Caki2 (cell line): ENCODE data around the gene IDUA. TPM values are rescaled to one million over a fixed set of nuclear protein-coding genes. Genes with fewer than 3 reads are reported as not detected.
"Not testable (repeated sequence)": the region's sequence is repeated elsewhere in the genome, so short reads cannot be mapped to it uniquely, and the experiment has no call there.

Experiments used
- DNase-seq: peaks from one replicate; pipeline ENCODE4 v3.0.0-alpha.2; 2015; ENCODE audit warnings: low read depth
- in situ Hi-C: cut with HindIII; loops from 2 replicates; pipeline ENCODE4 v1.10.0; 2016; ENCODE audit warnings: low sequenced_read_pairs, low pct_unique_long_range_greater_than_20kb, mixed read lengths
- total RNA-seq: library from RNA; depleted of rRNA; stranded (reverse); fragments of >200 nt; shearing (Covaris generic); gene quantifications from 2 replicates; pipeline ENCODE4 v1.2.3, GENCODE V29; 2014; ENCODE audit warnings: low replicate concordance

The IDUA gene
- total RNA-seq, 1 experiment from 2014 or later = 6.7 TPM

DNA sequence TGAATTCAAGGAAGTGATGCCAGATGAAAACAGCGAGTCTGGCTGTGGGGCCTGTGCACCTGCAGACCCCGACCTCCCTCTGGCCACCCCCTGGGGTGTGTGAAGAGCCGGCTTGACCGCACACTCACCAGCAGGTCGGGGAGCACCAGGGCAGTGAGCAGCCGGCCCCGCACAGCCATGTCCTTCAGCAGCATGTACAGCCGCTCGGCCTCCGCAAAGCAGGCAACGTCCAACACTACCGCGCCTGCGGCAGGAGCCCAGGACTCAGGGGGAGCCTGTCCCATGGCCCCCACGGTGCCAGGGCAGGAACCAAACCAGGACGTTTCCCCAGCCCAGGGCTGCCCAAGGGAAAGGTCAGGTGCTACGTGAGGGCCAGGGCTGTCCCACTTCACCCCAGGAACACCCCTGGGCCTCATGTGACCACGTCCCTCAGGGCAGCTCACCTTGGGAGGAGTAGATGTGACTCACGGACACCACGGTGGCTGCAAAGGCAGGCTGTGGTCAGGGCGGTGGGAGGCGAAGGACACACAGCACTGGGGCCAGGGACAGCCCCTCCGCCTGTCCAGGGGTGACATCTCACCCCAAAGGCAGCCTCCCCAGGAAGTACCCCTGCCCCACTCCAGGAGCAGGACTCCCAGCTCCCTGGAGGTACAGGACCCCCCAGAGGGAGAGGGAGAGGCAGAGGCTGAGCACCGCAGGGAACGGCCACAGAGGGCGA, 21.6 kb upstream of the IDUA start:
- in situ Hi-C loops = no loop called here

DNA sequence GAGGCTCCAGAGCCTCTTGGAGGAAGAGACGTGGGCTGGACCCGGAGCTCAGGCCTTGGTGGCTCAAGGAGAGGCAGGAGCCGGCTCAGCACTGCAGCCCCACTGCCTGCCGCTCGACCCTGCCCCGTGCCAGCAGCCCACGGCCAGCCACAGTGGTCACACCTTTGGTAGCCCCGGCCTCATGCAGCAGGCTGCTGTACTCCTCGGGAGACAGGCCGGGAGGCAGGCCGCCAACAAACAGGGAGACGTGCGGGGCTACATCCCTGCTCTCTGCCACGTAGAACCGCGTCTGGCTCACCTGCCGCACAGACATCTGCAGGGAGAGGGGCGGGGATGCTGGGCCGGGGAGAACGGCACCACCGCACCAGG, 21.1 kb upstream of the IDUA start:
- no peak for DNase-seq
- in situ Hi-C loops = no loop called here

More for the DNA sequence above, 21.6 kb upstream of the IDUA start:
- DNase-seq = no peak

DNA sequence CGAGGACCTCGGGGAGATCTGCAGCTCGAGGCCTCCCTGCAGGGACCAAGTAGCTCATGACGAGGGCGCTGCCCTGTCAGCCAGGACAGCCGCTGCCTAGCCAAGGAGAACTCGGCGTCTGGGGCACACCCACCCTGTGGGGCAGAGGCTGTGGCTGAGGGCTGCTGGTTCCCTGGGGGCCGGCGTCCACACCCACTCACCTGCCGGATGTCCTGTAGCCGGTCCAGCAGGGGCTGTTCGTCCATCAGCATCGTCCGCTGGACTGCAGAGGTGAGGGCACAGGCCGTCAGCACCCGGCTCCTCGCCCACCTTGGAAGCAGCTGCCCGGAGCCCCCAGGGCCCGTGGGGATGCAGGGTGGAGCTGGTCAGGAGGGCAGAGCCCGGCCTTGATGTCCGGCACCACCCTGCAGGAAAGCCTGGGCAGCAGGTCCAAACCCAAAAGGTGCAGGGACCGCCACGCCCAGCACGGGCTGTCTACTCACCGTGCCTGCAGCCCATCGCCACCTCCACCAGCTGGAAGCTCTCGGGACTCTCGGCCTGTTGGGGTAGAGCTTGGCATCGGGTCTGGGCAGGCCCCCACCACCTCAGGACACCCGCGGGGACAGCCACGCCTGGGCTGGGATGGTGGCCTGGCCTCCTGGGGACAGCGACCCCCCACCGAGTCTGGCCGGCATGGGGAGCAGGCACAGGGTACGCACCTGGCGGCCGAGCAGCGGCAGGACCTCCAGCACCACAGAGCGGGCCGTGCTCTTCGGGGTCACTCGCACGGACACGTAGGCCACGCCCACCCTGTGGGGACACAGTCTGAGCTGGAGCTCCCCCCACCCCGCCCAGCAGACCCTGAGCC, 20.4 kb upstream of the IDUA start:
- no peak for DNase-seq
- in situ Hi-C loops = no loop called here

DNA sequence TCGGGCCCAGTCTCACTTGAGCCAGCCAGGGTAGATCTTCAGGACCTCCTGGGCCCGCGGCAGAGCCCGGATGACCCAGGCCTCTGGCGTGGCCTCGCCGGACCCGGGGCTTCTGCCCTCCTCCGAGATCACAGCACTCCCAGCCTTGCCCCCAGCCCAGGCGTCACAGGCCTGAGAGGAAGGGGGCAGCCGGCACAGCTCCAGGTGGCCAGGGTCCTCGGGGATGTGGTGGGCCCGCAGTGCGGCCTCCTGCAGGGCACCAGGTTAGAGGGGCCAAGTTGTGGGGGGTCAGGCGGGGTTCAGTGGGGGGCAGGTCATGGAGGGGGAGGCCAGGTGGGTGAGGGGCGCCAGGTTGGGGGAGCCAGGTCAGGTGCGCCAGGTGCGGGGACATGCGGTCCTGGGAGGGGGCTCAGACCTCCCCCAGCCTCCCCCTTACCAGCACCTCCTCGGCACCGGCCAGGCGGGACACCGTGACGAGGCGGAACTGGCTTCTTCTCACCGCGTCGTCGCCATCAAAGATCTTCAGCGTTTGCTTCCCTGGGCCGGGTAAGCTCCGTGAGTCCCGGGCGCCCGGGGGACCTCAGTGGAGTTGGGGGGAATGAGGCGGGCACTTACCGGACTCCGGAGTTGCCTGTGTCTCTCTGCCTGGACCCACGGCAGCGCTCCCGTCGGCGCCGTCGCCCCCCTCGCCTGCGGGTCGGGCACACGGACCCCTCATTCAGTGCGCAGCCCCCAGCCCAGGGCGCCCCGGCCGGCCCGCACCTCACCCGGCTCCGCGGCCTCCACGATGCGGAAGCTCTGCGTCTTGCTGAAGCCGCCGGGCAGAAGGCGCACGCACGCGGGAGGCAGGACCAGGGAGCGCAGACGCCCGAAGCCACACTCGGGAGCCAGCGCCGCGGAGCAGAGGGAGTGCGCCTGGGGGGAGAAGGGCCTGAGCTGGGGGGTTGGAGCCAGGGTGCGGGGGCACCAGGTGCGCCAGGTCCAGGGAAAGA, 19.4 kb upstream of the IDUA start:
- DNase-seq = no peak
- in situ Hi-C loops = no loop called here

DNA sequence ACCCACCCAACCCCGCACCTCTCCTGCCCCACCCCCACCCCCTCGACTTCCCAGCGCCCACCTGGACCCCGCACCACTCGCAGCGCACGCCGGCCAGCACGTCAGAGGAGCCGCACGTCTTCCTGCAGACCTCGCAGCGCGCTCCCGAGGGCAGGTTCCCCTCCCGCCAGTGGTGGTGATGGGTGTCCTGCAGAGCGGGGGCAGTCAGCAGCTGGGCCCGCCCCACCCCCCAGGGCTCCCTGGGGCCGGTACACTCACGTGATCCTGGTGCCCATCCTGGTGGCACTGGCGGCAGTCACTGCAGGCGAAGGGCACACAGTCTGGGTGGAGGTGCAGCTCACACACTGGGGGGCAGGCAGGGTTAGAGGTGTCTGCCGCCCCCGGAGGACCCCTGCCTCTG, 18.6 kb upstream of the IDUA start:
- in situ Hi-C loops = no loop called here
- no peak for DNase-seq

DNA sequence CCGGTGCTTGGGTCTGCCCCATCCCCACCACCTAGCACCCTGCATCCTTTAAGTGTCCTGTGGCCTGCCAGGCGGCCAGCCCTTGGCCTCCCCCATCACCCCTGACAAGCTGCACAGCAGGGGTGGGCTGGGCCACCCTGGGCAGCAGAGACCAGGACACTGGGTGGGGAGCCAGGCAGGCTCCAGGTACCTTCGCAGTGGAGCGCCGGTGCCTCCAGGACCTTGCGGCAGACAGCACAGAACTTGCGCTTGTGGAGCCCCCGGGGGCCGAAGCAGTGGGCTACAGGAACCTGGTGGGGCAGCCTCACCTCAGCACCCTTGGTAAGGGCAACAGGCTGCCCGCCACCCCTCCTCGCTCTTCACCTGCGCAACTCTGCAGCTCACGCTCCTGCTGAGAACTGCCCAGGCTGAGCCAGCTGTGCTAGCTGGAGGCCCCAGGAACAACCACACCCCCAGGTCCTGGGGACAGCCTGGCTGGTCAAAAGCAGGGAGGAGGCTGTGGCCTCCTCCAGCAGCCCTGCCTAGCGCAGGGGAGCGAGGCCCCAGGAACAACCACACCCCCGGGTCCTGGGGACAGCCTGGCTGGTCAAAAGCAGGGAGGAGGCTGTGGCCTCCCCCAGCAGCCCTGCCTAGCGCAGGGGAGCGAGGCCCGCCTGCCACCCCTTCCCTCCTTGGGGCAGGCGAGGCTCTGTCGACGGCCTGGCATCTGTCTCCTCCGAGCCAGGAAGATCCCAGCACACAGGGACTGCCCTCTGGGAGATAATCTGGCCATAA, 18.0 kb upstream of the IDUA start:
- DNase-seq = no peak
- in situ Hi-C loops = no loop called here

DNA sequence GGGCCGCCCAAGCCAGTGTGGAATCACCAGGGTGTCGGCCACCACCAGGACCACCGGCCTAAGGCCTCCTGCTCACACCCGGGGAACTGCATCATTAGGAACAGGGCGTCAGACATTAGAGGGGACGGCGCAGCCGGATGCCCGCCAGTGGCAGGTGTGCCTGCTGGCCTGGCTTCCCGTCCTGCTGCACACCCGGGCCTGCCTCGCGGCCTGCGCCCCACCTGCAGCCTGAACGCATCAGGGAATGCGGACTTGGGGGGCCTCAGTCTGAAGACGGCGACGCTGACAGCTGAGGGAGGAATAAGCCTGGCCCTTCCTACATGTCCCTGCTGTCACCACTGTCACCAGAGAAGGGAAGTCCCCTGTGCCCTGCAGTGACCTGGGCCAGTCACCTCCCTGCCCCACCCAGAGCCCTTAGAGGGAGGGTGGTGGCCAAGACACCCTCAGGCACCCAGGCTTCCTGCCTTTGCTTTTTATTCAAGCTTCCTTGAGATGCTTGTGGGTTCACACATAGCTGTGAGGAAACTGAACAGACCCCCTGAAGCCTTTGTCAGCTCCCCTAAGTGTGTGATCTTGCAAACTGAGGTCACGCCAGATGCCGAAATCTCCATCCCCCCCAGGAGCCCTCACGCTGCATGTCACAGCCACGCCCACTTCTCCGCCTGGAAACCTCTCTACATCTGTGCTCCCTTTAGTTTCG, 16.6 kb upstream of the IDUA start:
- in situ Hi-C loops = no loop called here
- no peak for DNase-seq

DNA sequence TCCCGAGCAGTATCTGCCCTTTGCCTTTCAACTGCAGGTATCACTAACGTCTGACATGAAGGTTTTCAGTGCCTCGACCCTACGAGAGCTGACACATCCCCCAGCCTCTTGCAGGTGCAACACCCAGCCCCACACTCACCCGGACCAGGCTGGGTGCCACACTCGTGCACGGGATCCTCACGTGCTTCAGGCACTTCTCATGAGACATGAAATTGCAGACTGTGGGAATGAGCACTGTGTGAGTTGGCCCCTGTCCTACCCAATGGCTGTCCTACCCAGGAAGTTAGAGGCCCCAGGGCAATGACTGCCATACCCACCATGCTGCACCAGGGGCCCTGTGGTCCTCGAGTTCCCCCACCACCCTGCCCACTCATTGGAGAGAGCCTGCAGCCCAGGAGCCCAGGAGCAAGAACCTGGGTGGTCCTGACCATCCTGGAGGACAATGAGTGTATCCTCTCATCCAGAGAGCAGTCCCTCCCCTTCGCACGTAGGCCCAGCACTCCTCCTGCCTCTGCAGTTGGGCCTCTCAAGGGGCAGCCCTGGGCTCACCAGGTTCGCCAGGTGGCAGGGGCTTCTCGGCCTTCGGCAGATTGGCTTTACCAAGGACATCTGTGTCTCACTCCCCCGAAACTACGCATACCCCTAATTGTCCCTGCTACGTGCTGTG, 15.9 kb upstream of the IDUA start:
- in situ Hi-C loops = no loop called here
- no peak for DNase-seq

DNA sequence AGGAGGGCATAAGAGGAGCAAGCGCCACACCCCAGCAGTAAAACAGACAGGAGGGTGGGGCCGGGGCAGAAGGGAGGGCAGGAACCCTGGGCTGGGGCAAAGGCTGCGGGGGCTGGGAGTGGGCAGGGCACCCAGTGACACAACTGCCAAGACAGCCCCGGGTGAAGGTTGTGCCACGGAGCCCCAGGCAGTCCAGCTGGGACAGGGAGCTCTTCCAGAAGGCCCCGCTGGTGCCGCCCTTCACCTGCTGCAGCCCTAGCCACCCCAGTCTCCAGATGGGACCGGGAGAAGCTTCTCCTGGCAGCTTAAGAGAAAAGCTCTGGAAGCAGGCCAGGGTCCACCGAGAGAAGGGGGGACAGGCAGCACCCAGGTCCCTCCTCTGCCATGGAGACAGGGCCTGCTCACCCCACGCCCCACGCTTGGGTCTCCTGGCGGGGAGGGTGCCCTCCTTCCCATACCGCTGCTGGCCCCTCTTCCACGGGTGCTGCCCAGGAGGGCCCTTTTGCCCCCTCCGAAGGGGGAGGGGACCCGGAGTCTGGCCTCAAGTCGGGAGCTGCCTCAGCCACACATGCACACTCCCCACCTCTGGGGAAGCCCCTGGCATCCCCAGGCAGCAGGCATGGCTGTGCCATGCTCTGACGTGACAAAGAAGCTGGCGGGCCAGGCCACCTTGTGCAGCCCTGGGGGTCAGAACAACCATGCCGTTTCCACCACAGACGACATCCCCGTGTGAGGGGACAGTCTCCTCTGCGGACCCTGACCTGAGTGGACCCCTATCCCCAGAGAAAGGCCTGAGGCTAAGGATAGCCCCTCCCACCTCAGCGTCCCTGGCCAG, 15.0 kb upstream of the IDUA start:
- DNase-seq = no peak
- in situ Hi-C loops = no loop called here

DNA sequence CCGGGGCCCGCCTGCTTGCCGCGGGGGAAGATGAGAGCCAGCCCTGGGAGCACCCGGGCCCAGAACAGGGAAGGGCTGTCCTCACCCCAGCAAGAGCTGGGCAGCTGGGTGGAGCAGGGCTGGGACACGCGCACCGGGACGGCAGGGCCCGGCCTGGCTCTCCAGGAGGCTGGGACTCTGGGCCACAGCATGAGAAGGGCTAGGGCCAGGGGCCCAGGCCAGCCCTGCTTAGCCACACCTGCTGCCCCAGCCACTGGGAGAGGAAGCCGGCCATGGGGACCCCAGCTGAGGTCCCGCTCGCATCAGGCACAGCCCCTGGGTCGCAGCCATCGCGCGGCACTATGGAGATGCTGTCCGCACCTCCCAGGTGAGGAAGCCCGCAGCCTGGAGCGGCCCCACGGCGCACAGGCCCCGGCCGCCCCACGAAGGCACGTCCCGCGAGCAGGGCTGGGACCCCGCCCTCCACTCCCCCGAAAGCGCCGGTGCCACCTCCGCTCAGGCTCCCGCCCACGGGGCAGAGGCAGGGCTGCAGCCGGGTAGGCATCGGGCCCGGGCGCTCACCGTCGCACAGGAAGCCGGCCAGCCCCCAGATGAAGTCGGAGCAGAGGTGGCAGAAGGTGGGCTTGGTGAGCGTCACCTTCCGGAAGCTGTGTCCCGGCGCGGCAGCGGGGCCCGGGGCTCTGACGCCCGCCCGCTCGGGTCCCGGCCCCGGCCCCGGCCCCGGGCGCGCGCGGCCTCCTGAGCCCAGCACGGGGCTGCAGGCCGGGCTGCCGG, 14.0 kb upstream of the IDUA start:
- no peak for DNase-seq
- in situ Hi-C loops = no loop called here

DNA sequence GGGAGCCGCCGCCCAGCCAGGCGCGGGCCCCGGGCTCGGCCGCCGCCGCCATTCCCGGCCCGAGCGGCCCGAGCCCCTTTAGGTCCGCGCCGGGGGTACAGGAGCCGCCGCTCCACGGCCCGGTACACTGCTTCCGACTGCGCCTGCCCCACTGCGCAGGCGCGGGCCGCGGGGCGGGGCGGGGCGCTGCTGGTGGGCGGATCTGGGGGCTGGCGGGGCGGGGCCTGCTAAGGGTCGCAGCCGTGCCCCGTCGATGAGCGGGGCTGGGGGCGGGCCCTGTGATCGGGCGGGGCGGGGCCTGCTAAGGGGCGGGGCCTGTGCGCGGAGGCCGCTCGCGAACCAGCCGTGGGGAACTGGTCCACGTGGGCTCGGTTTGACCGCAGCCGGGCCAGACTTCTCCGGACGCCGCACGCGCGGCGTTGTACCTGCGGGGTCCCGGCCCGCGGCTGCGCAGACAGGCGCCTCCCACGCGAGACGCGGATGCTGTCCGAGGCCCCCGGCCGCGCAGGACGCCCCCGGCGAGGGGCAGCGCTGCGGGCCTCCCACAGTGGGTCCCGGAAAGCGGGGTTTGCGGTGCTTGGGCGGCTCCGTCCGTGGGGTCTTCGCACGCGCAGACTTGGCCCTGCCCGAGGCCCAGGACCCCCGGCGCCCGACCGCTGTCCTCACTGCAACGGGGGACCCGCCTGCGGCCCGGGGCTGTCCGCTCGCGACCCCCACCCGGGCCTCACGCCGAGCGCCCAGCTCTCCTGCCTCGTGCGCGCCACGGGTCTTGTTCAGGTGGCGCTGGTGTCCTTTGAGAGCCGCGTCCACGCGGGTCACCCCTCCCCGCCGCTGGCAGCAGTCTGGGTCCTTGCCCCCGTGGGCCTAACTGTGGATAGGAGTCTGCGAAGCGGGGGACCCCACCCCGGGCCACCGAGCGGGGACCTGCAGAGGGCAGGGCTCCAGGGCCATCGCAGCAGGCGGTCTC, 13.1 kb upstream of the IDUA start, which contains the start of gene DGKQ:
TSS of gene DGKQ (minus strand) at position 139 of the 967 bp plus-strand sequence. CDS start at position 52, 87 bp downstream.
- in situ Hi-C loops = no loop called here
- DNase-seq = no peak

DNA sequence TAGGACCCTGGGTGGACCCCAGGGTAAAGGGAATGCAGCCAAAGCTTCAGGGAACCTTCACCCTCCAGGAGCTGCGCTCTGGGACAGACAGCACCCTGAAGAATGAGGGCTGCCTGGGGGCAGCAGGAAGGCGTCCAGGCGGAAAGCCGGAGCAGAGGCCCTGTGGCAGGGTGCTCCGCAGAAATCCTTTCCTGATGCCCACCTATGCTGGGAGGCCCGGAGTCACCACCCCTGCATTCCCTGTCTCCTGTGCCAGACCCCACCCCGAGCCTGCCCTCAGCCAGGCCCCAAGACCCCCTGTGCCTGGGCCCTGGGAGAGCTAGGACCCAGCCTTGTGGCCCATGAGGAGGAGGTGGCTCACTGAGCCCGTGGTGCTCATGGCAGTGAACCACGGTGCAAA, 12.2 kb upstream of the IDUA start:
- DNase-seq = no peak
- in situ Hi-C loops = no loop called here

DNA sequence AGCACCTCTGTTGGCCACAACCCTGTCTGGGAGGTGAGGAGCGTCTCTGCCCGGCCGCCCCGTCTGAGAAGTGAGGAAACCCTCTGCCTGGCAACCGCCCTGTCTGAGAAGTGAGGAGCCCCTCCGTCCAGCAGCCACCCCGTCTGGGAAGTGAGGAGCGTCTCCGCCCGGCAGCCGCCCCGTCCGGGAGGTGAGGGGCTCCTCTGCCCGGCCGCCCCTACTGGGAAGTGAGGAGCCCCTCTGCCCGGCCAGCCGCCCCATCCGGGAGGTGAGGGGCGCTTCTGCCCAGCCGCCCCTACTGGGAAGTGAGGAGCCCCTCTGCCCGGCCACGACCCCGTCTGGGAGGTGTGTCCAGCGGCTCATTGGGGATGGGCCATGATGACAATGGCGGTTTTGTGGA, 10.8 kb upstream of the IDUA start:
- in situ Hi-C loops, DNase-seq: not testable (repeated sequence)

DNA sequence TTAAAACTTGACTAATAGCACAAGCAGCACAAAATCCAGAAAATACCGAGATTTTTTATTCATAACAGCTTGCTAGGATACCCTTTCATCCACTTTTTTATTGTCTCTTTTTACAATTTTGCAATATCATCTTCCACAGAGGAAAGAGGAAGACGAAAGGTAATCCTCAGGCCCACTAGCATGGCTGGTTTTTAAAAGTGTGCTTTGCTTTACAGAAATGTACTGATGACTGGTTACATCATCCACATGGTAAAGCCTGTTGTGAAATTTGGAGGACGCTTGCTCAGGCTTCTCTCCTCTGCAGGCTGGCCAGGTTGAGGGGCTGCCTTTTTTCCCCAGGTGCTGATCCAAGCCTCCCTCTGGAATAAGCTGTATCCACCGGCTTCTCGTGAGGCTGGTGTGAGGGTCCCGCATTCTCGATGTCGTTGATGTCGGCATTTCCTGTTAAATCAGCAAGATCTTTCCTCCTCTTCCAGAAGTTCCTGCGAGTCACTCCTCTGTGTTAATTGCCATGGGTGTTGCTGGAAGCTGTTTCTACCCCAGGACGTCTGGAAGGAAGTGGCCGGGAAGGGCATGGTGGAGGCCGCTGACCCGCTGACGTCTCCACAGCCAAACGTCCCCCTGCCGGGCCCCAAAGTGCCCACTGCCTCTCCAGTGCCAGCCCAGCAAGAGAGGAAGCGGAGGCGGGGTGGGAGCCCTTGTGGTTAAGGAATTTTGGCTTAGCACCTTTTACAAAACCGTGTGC, 7.7 kb upstream of the IDUA start:
- DNase-seq = no peak
- in situ Hi-C loops = no loop called here
